SK-N-SH (cell line): ENCODE data around the gene ITGB5.

Experiments used
- EP300 ChIP-seq, 2 experiments: IDR thresholded peaks; 2 replicates each; pipeline versions ENCODE4 v1.4.0 to v1.6.1; 2012; ENCODE audit warnings: borderline replicate concordance in 1 of 2, low read depth in 1 of 2, low read length in 1 of 2
- JUND ChIP-seq: IDR thresholded peaks from 2 replicates; pipeline ENCODE4 v1.4.0; 2012
- TEAD4 ChIP-seq: IDR thresholded peaks from 2 replicates; pipeline ENCODE4 v1.4.0; 2012; ENCODE audit warnings: mild to moderate bottlenecking, borderline replicate concordance; ENCODE audit not compliant: insufficient read depth
- TF ChIP-seq, protein P1 (sequence below): fragments of 200-600 bp; sonication (generic); IDR thresholded peaks from 2 replicates; pipeline ENCODE4 v1.6.1; 2017; ENCODE audit warnings: antibody characterized with exemption, mild to moderate bottlenecking, moderate library complexity

DNA sequence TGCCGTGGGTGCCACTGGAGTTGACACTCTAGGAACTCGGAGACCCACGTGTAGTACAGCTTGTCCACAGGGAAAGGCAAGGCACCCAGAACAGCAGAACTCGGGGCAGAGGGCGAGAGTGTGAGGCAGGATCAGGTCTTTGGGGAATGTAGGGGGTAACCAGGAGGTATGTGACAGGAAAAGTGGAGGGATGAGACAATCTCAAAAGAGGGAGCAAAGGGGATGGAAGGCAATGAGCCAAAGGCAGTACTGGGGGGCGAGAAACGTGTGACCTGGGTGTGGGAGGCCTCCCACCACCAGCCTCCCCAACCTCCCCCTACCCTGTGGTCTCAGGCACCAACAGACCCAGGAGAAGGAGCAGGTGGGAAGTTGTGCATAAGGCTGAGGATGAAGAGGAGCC, 108.0 kb downstream of the ITGB5 start:
- TF ChIP-seq, protein P1, sequence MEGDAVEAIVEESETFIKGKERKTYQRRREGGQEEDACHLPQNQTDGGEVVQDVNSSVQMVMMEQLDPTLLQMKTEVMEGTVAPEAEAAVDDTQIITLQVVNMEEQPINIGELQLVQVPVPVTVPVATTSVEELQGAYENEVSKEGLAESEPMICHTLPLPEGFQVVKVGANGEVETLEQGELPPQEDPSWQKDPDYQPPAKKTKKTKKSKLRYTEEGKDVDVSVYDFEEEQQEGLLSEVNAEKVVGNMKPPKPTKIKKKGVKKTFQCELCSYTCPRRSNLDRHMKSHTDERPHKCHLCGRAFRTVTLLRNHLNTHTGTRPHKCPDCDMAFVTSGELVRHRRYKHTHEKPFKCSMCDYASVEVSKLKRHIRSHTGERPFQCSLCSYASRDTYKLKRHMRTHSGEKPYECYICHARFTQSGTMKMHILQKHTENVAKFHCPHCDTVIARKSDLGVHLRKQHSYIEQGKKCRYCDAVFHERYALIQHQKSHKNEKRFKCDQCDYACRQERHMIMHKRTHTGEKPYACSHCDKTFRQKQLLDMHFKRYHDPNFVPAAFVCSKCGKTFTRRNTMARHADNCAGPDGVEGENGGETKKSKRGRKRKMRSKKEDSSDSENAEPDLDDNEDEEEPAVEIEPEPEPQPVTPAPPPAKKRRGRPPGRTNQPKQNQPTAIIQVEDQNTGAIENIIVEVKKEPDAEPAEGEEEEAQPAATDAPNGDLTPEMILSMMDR, result no peak
- TF ChIP-seq TEAD4 (no peak), JUND (no peak), EP300 (IDR thresholded peaks at IDR 0.05; ENCODE audit: borderline replicate concordance in 1 of 2, low read depth in 1 of 2, low read length in 1 of 2) (no peak)
